K562 (cell line): ENCODE data around the gene POR. TPM values are rescaled to one million over a fixed set of nuclear protein-coding genes. Genes with fewer than 3 reads are reported as not detected.

ENCODE experiments used
- BRCA1 ChIP-seq, 2 experiments: fragments of 450-650 bp in 1 of 2; sonication (generic) in 1 of 2; formaldehyde crosslinking in 1 of 2; IDR thresholded peaks; 2 replicates each; pipeline versions ENCODE4 v1.5.0 to v1.6.1; 2017 to 2020; ENCODE audit warnings: mild to moderate bottlenecking in 1 of 2, missing genetic modification reagents in 1 of 2
- CREBBP ChIP-seq: IDR thresholded peaks from one replicate; pipeline ENCODE4 v1.6.1; 2012; ENCODE audit warnings: low read depth, mild to moderate bottlenecking, control low read depth, inconsistent platforms, low read length
- FOSL1 ChIP-seq: fragments of 200-800 bp; sonication (Bioruptor generic); conservative IDR thresholded peaks from 2 replicates; pipeline ENCODE4 v1.6.1; 2016; ENCODE audit warnings: missing genetic modification characterization, missing compliant biosample characterization
- GATA2 ChIP-seq: sonication (generic); formaldehyde crosslinking; IDR thresholded peaks from 2 replicates; pipeline ENCODE4 v1.4.0; 2020; ENCODE audit warnings: mild to moderate bottlenecking, missing genetic modification reagents
- HDAC2 ChIP-seq: fragments of 450-650 bp; IDR thresholded peaks from 2 replicates; pipeline ENCODE4 v1.6.1; 2016; ENCODE audit warnings: mild to moderate bottlenecking
- HNRNPH1 ChIP-seq: fragments of 200-400 bp; formaldehyde crosslinking; optimal IDR thresholded peaks from 2 replicates; pipeline ENCODE3; 2017; ENCODE audit warnings: low read depth, mild to moderate bottlenecking, low read length, moderate library complexity
- KAT2B ChIP-seq: IDR thresholded peaks from one replicate; pipeline ENCODE4 v1.6.1; 2012; ENCODE audit warnings: low read depth, mild to moderate bottlenecking, control low read depth, inconsistent platforms, low read length, moderate library complexity
- KDM2B ChIP-seq: fragments of 250-450 bp; sonication (Bioruptor Pico); IDR thresholded peaks from 2 replicates; pipeline ENCODE4 v1.8.0; 2021; ENCODE audit warnings: mild to moderate bottlenecking, moderate library complexity
- MCM3 ChIP-seq: fragments of 450-650 bp; IDR thresholded peaks from 2 replicates; pipeline ENCODE4 v1.6.1; 2016
- NONO ChIP-seq, 2 experiments: fragments of 200-400 bp in 1 of 2; fragments of 450-650 bp in 1 of 2; formaldehyde crosslinking in 1 of 2; IDR thresholded peaks; 2 replicates each; pipeline ENCODE4 v1.6.1; 2017; ENCODE audit warnings: low read depth in 2 of 2, mild to moderate bottlenecking in 2 of 2, moderate library complexity in 2 of 2, low read length in 1 of 2
- NR2C1 ChIP-seq, 2 experiments: fragments of 450-650 bp; IDR thresholded peaks; 2 replicates each; pipeline ENCODE4 v1.6.1; 2017; ENCODE audit warnings: mild to moderate bottlenecking in 2 of 2, antibody characterized with exemption in 1 of 2, inconsistent platforms in 1 of 2, missing compliant biosample characterization in 1 of 2, missing genetic modification characterization in 1 of 2
- POLR2AphosphoS2 ChIP-seq: IDR thresholded peaks from 2 replicates; pipeline ENCODE4 v1.6.1; 2012; ENCODE audit warnings: low read length, improper control_type of control experiment
- POLR2B ChIP-seq: fragments of 450-650 bp; IDR thresholded peaks from 2 replicates; pipeline ENCODE4 v1.6.1; 2018; ENCODE audit warnings: low read depth; ENCODE audit not compliant: partially characterized antibody
- POLR3A ChIP-seq: IDR thresholded peaks from 2 replicates; pipeline ENCODE4 v1.6.1; 2011; ENCODE audit warnings: borderline replicate concordance, mild to moderate bottlenecking, moderate library complexity; ENCODE audit not compliant: insufficient read length, insufficient read depth; ENCODE audit errors: extremely low read depth
- PTRF ChIP-seq: fragments of 450-650 bp; IDR thresholded peaks from 2 replicates; pipeline ENCODE4 v1.6.1; 2016; ENCODE audit warnings: mild to moderate bottlenecking, missing genetic modification characterization, missing compliant biosample characterization
- RHOXF2B ChIP-seq: fragments of 250-450 bp; sonication (Bioruptor Pico); conservative IDR thresholded peaks from 2 replicates; pipeline ENCODE4 v1.5.1; 2021
- SMARCA5 ChIP-seq: fragments of 450-650 bp; IDR thresholded peaks from 2 replicates; pipeline ENCODE4 v1.6.1; 2016
- TAL1 ChIP-seq: fragments of 450-650 bp; IDR thresholded peaks from 2 replicates; pipeline ENCODE4 v1.6.1; 2016; ENCODE audit warnings: mild to moderate bottlenecking
- TBL1XR1 ChIP-seq, 2 experiments: IDR thresholded peaks; 2 replicates each; pipeline ENCODE4 v1.6.1; 2012; ENCODE audit warnings: improper control_type of control experiment in 2 of 2, low read length in 2 of 2, mild to moderate bottlenecking in 1 of 2
- ZFX ChIP-seq: sonication (generic); formaldehyde crosslinking; IDR thresholded peaks from 2 replicates; pipeline ENCODE4 v1.8.0; 2022; ENCODE audit warnings: mild to moderate bottlenecking, missing genetic modification reagents, moderate library complexity
- ZNF778 ChIP-seq: fragments of 450-650 bp; formaldehyde crosslinking; IDR thresholded peaks from 2 replicates; pipeline ENCODE4 v1.4.0; 2020; ENCODE audit warnings: mild to moderate bottlenecking, moderate library complexity
- polyA plus RNA-seq, 8 experiments: library from polyadenylated mRNA; depleted of rRNA in 4 of 8; stranded (reverse) in 5 of 8; unstranded in 3 of 8; fragments of >200 nt; fragmentation: Nextera tagmentation in 2 of 8; fragmentation: Illumina TruSeq in 1 of 8; extraction: Ambion mirVana in 2 of 8; extraction: Trizol in 1 of 8; gene quantifications; 2 replicates each; pipeline versions ENCODE4 v1.2.1 to v1.2.3, GENCODE V29; 2011 to 2014; ENCODE audit warnings: inconsistent platforms in 1 of 8, missing spikeins in 1 of 8
- total RNA-seq, 7 experiments: library from RNA; depleted of rRNA in 6 of 7; stranded (reverse); fragments of >200 nt in 6 of 7; fragmentation: Illumina TruSeq in 2 of 7; extraction: Trizol in 2 of 7; gene quantifications; 2 replicates each; pipeline versions ENCODE4 v1.2.1 to v1.2.3, GENCODE V29; 2011 to 2021; ENCODE audit warnings: low replicate concordance in 1 of 7
- TF ChIP-seq, protein P1 (sequence below): sonication (generic); formaldehyde crosslinking; IDR thresholded peaks from 2 replicates; pipeline ENCODE4 v1.8.0; 2023; ENCODE audit warnings: mild to moderate bottlenecking, missing genetic modification reagents
- TF ChIP-seq, protein P2 (sequence below): fragments of 250-450 bp; sonication (Bioruptor Pico); IDR thresholded peaks from 2 replicates; pipeline ENCODE4 v1.5.0; 2022; ENCODE audit warnings: mild to moderate bottlenecking
- TF ChIP-seq, protein P3 (sequence below): sonication (generic); formaldehyde crosslinking; IDR thresholded peaks from 2 replicates; pipeline ENCODE4 v1.8.0; 2022; ENCODE audit warnings: mild to moderate bottlenecking, missing genetic modification reagents
- TF ChIP-seq, protein P4 (sequence below): sonication (generic); formaldehyde crosslinking; IDR thresholded peaks from 2 replicates; pipeline ENCODE4 v1.8.0; 2022; ENCODE audit warnings: missing genetic modification reagents, mild to moderate bottlenecking, moderate library complexity, borderline replicate concordance

POR gene
- total and polyA plus RNA-seq, 9 of the 15 experiments (the other 6 are each of a cell fraction or from before 2014, with no cell fraction given), result 4.7 to 142 (median 40.8) TPM

DNA sequence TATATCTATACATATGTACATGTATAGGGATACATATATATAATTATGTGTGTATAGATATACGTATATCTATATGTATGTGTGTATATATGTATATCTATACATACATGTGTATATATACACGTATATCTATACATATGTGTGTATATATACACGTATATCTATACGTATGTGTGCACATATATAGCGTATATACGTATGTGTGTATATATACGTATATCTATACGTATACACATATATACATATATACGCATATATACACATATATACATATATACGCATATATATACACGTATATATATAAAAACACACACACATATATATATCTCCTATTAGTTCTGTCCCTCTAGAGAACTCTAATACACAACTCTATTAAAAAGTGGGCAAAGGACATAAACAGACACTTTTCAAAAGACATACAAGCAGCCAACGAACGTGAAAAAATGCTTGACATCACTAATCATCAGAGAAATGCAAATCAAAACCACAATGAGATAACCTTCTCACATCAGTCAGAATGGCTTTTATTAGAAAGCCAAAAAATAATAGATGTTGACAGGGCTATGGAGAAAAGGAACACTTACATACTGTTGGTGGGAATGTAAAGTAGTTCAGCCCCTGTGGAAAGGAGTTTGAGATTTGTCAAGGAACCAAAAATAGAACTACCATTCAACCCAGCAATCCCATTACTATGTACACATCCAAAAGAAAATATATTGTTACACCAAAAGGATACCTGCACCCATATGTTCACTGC, 101.4 kb downstream of the POR start (continued):
- TF ChIP-seq POLR2AphosphoS2 (no peak), MCM3 (no peak), NR2C1 (IDR thresholded peaks at IDR 0.05) (no peak), NR2C1 (tag; IDR thresholded peaks at IDR 0.05) (no peak), NONO (IDR thresholded peaks at IDR 0.05; ENCODE audit: low read depth in 2 of 2, low read length in 1 of 2) (no peak), ZNF778 (CRISPR knock-in tag) (no peak), CREBBP (no peak), FOSL1 (tag) (no peak), RHOXF2B (peak; percentile 83; the same call in 1 of the 2 replicates), BRCA1 (IDR thresholded peaks at IDR 0.05) (no peak), BRCA1 (CRISPR knock-in tag; IDR thresholded peaks at IDR 0.05) (no peak), HDAC2 (no peak), HNRNPH1 (no peak), GATA2 (no peak), PTRF (tag) (0 out of 2 replicates have a peak, but pooled peaks have one; percentile 52), KAT2B (no peak), ZFX (CRISPR knock-in tag) (no peak), TBL1XR1 (IDR thresholded peaks at IDR 0.05; ENCODE audit: low read length in 2 of 2) (no peak), TAL1 (no peak), KDM2B (CRISPR knock-in tag) (no peak), SMARCA5 (no peak), POLR2B (no peak), POLR3A (no peak)
- TF ChIP-seq, protein P1, sequence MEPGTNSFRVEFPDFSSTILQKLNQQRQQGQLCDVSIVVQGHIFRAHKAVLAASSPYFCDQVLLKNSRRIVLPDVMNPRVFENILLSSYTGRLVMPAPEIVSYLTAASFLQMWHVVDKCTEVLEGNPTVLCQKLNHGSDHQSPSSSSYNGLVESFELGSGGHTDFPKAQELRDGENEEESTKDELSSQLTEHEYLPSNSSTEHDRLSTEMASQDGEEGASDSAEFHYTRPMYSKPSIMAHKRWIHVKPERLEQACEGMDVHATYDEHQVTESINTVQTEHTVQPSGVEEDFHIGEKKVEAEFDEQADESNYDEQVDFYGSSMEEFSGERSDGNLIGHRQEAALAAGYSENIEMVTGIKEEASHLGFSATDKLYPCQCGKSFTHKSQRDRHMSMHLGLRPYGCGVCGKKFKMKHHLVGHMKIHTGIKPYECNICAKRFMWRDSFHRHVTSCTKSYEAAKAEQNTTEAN (CRISPR knock-in tag), result no peak
- TF ChIP-seq, protein P2, sequence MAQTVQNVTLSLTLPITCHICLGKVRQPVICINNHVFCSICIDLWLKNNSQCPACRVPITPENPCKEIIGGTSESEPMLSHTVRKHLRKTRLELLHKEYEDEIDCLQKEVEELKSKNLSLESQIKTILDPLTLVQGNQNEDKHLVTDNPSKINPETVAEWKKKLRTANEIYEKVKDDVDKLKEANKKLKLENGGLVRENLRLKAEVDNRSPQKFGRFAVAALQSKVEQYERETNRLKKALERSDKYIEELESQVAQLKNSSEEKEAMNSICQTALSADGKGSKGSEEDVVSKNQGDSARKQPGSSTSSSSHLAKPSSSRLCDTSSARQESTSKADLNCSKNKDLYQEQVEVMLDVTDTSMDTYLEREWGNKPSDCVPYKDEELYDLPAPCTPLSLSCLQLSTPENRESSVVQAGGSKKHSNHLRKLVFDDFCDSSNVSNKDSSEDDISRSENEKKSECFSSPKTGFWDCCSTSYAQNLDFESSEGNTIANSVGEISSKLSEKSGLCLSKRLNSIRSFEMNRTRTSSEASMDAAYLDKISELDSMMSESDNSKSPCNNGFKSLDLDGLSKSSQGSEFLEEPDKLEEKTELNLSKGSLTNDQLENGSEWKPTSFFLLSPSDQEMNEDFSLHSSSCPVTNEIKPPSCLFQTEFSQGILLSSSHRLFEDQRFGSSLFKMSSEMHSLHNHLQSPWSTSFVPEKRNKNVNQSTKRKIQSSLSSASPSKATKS (CRISPR knock-in tag), result peak; percentile 90
- TF ChIP-seq, protein P3, sequence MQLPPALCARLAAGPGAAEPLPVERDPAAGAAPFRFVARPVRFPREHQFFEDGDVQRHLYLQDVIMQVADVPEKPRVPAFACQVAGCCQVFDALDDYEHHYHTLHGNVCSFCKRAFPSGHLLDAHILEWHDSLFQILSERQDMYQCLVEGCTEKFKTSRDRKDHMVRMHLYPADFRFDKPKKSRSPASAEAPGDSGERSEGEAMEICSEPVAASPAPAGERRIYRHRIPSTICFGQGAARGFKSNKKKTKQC, result no peak
- TF ChIP-seq, protein P4, sequence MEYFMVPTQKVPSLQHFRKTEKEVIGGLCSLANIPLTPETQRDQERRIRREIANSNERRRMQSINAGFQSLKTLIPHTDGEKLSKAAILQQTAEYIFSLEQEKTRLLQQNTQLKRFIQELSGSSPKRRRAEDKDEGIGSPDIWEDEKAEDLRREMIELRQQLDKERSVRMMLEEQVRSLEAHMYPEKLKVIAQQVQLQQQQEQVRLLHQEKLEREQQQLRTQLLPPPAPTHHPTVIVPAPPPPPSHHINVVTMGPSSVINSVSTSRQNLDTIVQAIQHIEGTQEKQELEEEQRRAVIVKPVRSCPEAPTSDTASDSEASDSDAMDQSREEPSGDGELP (CRISPR knock-in tag), result no peak
